ENCODE results near the gene MAPK11. TPM values are rescaled to one million over a fixed set of nuclear protein-coding genes. Genes with fewer than 3 reads are reported as not detected.

Gene MAPK11
- total and polyA plus RNA-seq, 9 of the 15 experiments (the other 6 are each of a cell fraction or from before 2014, with no cell fraction given), result 0.06 to 14.6 (median 5.3) TPM

GRCh38 chr22:50245214-50246072, 24.7 kb downstream of the MAPK11 start:
- H3K79me2 ChIP-seq (ENCODE audit: control insufficient read depth, insufficient read depth, low read length), result peaks cover 68% of the 10 kb centered on the region
- H3K9me3 ChIP-seq (replicated peaks; ENCODE audit: control insufficient read depth, insufficient read depth, low read depth, low read length), result no peaks in the 10 kb centered on the region
- ChIA-PET CTCF (ENCODE audit: low intra/inter-chr PET ratio) (no interaction called here), POLR2A (interaction anchor here (0.8 kb wide), 1 partner anchor 11 kb away, joined by 3 read pairs; no protein-coding TSS in a partner anchor)
- FAIRE-seq, result no peak
- intact Hi-C loops (cut with micrococcal nuclease), result no loop called here
- peak overlapping the region; percentile 79 for H3K4me2 ChIP-seq (ENCODE audit: insufficient read depth, low read length)
- H3K27ac ChIP-seq (ENCODE audit: extremely low read depth, low read depth, low read length), result peak overlapping the region; percentile 81
- H2AFZ ChIP-seq (ENCODE audit: low read depth, low read length), result peak overlapping the region; percentile 77
- peaks cover 11% of the 10 kb centered on the region for H4K20me1 ChIP-seq (replicated peaks; ENCODE audit: control insufficient read depth, insufficient read depth, low read length)
- H3K9ac ChIP-seq (ENCODE audit: insufficient read depth in 1 of 2, low read depth in 2 of 2, low read length in 2 of 2), result peak overlapping the region; percentile 80 to 93
- 14% methylated on average over 16 of the region's 53 CpGs for WGBS (ENCODE audit: insufficient coverage, low coverage, missing lambda C conversion rate)
- H3K4me3 ChIP-seq, result peak overlapping the region; percentile 76
- BruUV-seq (replicated peaks), result TSS peak; percentile 80
- no peaks in the 10 kb centered on the region for H3K9me1 ChIP-seq (ENCODE audit: control insufficient read depth, insufficient read depth, low read length)
- DNase-seq (ENCODE audit: extremely low read depth in 1 of 4, low spot score in 3 of 4), result peak in 2 of 4 experiments; percentile 59 to 64
- peaks cover 37% of the 10 kb centered on the region; the same call in 2 of the 3 replicates for H3K36me3 ChIP-seq (ENCODE audit: control insufficient read depth, insufficient read depth, low read length)
- H3K27me3 ChIP-seq (ENCODE audit: control insufficient read depth in 2 of 2, insufficient read depth in 2 of 2, low read length in 2 of 2), result no peaks in the 10 kb centered on the region
- ATAC-seq, result peak; percentile 23
- peaks cover 9 to 65% of the 10 kb centered on the region in 2 experiments for H3K4me1 ChIP-seq (replicated peaks in 1 of 2; ENCODE audit: control insufficient read depth in 2 of 2, insufficient read depth in 2 of 2, low read length in 2 of 2)
- in situ Hi-C loops (cut with MboI), result no loop called here
- TF ChIP-seq ZNF3 (CRISPR knock-in tag; IDR thresholded peaks at IDR 0.05) (no peak), MYC (IDR thresholded peaks at IDR 0.05; ENCODE audit: low read depth, low read length) (no peak), MYC (CRISPR knock-in tag; IDR thresholded peaks at IDR 0.05; ENCODE audit: borderline replicate concordance, low read depth) (no peak), BDP1 (IDR thresholded peaks at IDR 0.05; ENCODE audit: insufficient read depth, insufficient read length) (no peak), PATZ1 (CRISPR knock-in tag; IDR thresholded peaks at IDR 0.05; ENCODE audit: borderline replicate concordance) (no peak), POLR2G (IDR thresholded peaks at IDR 0.05; ENCODE audit: low read depth, low read length) (0 out of 2 replicates have a peak, but pooled peaks have one; percentile 20), GATA2 (CRISPR knock-in tag; IDR thresholded peaks at IDR 0.05) (no peak), ZNF655 (CRISPR knock-in tag; IDR thresholded peaks at IDR 0.05) (no peak), ATF1 (CRISPR knock-in tag; IDR thresholded peaks at IDR 0.05) (no peak), ATF1 (tag; IDR thresholded peaks at IDR 0.05) (peak; percentile 93; the same call in 1 of the 2 replicates), RBFOX2 (IDR thresholded peaks at IDR 0.05; ENCODE audit: low read depth, low read length) (no peak), MNT (conservative IDR thresholded peaks at IDR 0.05) (peak; percentile 3 to 47; a peak in 1 of 4 replicates), COPS2 (conservative IDR thresholded peaks at IDR 0.05) (no peak), SNIP1 (IDR thresholded peaks at IDR 0.05; ENCODE audit: low read depth) (no peak), L3MBTL2 (IDR thresholded peaks at IDR 0.05) (peak; percentile 4), GABPB1 (CRISPR knock-in tag; IDR thresholded peaks at IDR 0.05) (0 out of 2 replicates have a peak, but pooled peaks have one; percentile 2), GTF2F1 (IDR thresholded peaks at IDR 0.05; ENCODE audit: low read depth, low read length) (no peak), RBBP5 (IDR thresholded peaks at IDR 0.05; ENCODE audit: borderline replicate concordance, insufficient read depth, low read length, poor library complexity, severe bottlenecking) (no peak)

All from K562 (cell line).